ENCODE results near the gene NCR3LG1.

The NCR3LG1 gene

GRCh38 chr11:17408026-17408425, 56.4 kb downstream of the NCR3LG1 start:
- in situ Hi-C loops (cut with HindIII; ENCODE audit: low sequenced_read_pairs), result no loop called here
- no peak for TF ChIP-seq CTCF (IDR thresholded peaks at IDR 0.05; ENCODE audit: low read depth, low read length, missing control alignments)
- no peak overlapping the region for H3K4me3 ChIP-seq (ENCODE audit: low read depth, low read length)
- DNase-seq (ENCODE audit: low read depth), result no peak

- no peak for DNase-seq (ENCODE audit: low read depth)
- in situ Hi-C loops (cut with HindIII; ENCODE audit: low sequenced_read_pairs), result no loop called here
- H3K4me3 ChIP-seq (ENCODE audit: low read depth, low read length), result no peak overlapping the region
- no peak for TF ChIP-seq CTCF (IDR thresholded peaks at IDR 0.05; ENCODE audit: low read depth, low read length, missing control alignments)
These were observed 57.0 kb downstream of the NCR3LG1 start for GRCh38 chr11:17408641-17409040.

GRCh38 chr11:17410606-17411379, 59.2 kb downstream of the NCR3LG1 start:
- no peak overlapping the region for H3K4me3 ChIP-seq (ENCODE audit: low read depth, low read length)
- in situ Hi-C loops (cut with HindIII; ENCODE audit: low sequenced_read_pairs), result no loop called here
- DNase-seq (ENCODE audit: low read depth), result no peak
- TF ChIP-seq CTCF (IDR thresholded peaks at IDR 0.05; ENCODE audit: low read depth, low read length, missing control alignments), result no peak

- DNase-seq (ENCODE audit: low read depth), result no peak
- TF ChIP-seq CTCF (IDR thresholded peaks at IDR 0.05; ENCODE audit: low read depth, low read length, missing control alignments), result no peak
- in situ Hi-C loops (cut with HindIII; ENCODE audit: low sequenced_read_pairs), result no loop called here
- no peak overlapping the region for H3K4me3 ChIP-seq (ENCODE audit: low read depth, low read length)
These were observed 59.8 kb downstream of the NCR3LG1 start for GRCh38 chr11:17411418-17411817.

- H3K4me3 ChIP-seq (ENCODE audit: low read depth, low read length), result no peak overlapping the region
- TF ChIP-seq CTCF (IDR thresholded peaks at IDR 0.05; ENCODE audit: low read depth, low read length, missing control alignments), result no peak
- no peak for DNase-seq (ENCODE audit: low read depth)
- in situ Hi-C loops (cut with HindIII; ENCODE audit: low sequenced_read_pairs), result no loop called here
These were observed 61.0 kb downstream of the NCR3LG1 start for GRCh38 chr11:17412488-17413180.

- H3K4me3 ChIP-seq (ENCODE audit: low read depth, low read length), result no peak overlapping the region
- no peak for TF ChIP-seq CTCF (IDR thresholded peaks at IDR 0.05; ENCODE audit: low read depth, low read length, missing control alignments)
- DNase-seq (ENCODE audit: low read depth), result no peak
- in situ Hi-C loops (cut with HindIII; ENCODE audit: low sequenced_read_pairs), result no loop called here
These were observed 62.1 kb downstream of the NCR3LG1 start for GRCh38 chr11:17413414-17414316.

Measured in astrocyte of the cerebellum (primary cell).